ENCODE data around the gene IL4I1.

DNA sequence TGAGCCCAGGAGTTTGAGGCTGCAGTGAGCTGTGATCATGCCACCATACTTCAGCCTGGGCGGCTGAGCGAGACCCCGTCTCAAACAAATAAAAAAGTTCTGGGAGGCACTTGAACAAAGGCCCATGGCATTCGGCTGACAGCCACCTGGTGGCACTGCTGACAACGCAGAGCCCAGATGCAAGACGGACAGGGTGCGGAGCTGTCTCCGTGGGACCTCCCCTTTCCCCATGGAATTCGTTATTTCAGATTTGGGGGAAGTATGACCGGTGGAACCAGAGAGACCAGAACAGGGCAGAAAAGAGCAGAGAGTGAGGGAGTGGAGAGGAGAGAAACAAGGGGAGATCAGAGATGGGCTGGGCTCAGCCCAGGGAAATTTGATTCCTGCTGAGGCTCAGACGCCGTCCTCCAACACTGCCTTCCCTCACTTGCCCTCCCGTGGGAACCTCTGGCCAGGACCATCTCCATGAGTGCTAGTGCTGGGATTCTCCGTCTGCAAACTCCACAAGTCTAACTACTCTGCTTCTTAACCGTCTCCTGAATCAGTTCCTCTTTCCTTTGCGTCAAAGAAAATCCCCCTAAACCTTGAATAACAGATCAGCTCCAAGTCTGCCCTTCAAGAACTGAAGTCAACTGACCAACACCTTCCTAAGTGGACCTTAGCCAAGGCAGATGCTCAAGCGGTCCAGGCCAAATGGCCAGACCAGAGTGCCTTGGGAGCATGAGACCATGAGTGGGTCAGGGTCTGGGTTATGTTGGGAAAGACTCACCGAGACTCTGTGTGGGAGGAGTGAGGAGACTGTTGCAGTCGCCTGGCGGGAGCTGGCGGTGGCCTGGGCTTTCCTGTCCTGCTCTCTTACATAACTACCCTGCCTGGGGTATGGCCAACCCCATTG is 20.4 kb upstream of the IL4I1 start:
- TF ChIP-seq EZH2 (IDR thresholded peaks at IDR 0.05) (no peak), POLR2AphosphoS5 (IDR thresholded peaks at IDR 0.05; ENCODE audit: borderline replicate concordance, low read depth, low read length) (no peak)

Measured in SK-N-MC (cell line).